Esophagus squamous epithelium (tissue), 5 donors: Measurements from ENCODE around the gene FOXP4. TPM values are rescaled to one million over a fixed set of nuclear protein-coding genes. Genes with fewer than 3 reads are reported as not detected.

Source experiments
- DNase-seq: peaks from one replicate; lab custom pipeline; 2025; lab: John Stamatoyannopoulos, UW
- H3K27ac ChIP-seq, 4 donors: fragments of 200-600 bp; sonication (generic); one replicate each; pipeline ENCODE4 v1.5.1; 2016 to 2019; ENCODE audit warnings: mild to moderate bottlenecking in 1 of 4
- H3K27me3 ChIP-seq, 4 donors: fragments of 200-600 bp; sonication (generic); 1 replicate in 3 of 4; 2 replicates in 1 of 4; pipeline versions ENCODE4 v1.5.1 to v1.6.0; 2017 to 2021; ENCODE audit warnings: antibody characterized with exemption in 1 of 4
- H3K36me3 ChIP-seq, 3 donors: fragments of 200-600 bp; sonication (generic); one replicate each; pipeline ENCODE4 v1.5.1; 2016 to 2019
- H3K4me1 ChIP-seq, 3 donors: fragments of 200-600 bp; sonication (generic); one replicate each; pipeline ENCODE4 v1.5.1; 2017 to 2019
- H3K4me3 ChIP-seq, 4 donors: fragments of 200-600 bp; sonication (generic); 1 replicate in 3 of 4; 2 replicates in 1 of 4; pipeline ENCODE4 v1.5.1; 2016 to 2019; ENCODE audit warnings: mild to moderate bottlenecking in 2 of 4, moderate library complexity in 1 of 4
- H3K9me3 ChIP-seq, 3 donors: fragments of 200-600 bp; sonication (generic); one replicate each; pipeline ENCODE4 v1.5.1; 2016 to 2019
- POLR2A ChIP-seq, 4 donors: fragments of 450-650 bp; IDR thresholded peaks; one replicate each; pipeline ENCODE4 v1.6.1; 2017; ENCODE audit warnings: antibody characterized with exemption in 4 of 4, mild to moderate bottlenecking in 4 of 4, moderate library complexity in 3 of 4
- WGBS, 2 donors: methylation state at CpG; one replicate each; pipeline ENCODE4 v1.1.5; 2018; 5-methylcytosine and 5-hydroxymethylcytosine counted together
- intact Hi-C: fragments of 100-400 bp; cut with DNase I; formaldehyde crosslinking; loops from one replicate; pipeline ENCODE4 v1.15.0; 2022
- total RNA-seq, 4 donors: library from RNA; depleted of rRNA; stranded (reverse); fragments of >200 nt; gene quantifications; one replicate each; pipeline ENCODE4 v1.1.0, GENCODE V29; 2016
- TF ChIP-seq, protein P1 (sequence below), 6 experiments: fragments of 450-650 bp in 4 of 6; fragments of 200-600 bp in 2 of 6; sonication (generic) in 2 of 6; IDR thresholded peaks; one replicate each; pipeline ENCODE4 v1.5.1; 2016 to 2019; ENCODE audit warnings: antibody characterized with exemption in 6 of 6, mild to moderate bottlenecking in 4 of 6, moderate library complexity in 4 of 6
- donor health status: DM: yes; HTN: yes; CAD: no.

FOXP4 gene
- total RNA-seq, 4 donors from 2014 or later, result 2.2 to 10.3 (median 6.8) TPM

DNA sequence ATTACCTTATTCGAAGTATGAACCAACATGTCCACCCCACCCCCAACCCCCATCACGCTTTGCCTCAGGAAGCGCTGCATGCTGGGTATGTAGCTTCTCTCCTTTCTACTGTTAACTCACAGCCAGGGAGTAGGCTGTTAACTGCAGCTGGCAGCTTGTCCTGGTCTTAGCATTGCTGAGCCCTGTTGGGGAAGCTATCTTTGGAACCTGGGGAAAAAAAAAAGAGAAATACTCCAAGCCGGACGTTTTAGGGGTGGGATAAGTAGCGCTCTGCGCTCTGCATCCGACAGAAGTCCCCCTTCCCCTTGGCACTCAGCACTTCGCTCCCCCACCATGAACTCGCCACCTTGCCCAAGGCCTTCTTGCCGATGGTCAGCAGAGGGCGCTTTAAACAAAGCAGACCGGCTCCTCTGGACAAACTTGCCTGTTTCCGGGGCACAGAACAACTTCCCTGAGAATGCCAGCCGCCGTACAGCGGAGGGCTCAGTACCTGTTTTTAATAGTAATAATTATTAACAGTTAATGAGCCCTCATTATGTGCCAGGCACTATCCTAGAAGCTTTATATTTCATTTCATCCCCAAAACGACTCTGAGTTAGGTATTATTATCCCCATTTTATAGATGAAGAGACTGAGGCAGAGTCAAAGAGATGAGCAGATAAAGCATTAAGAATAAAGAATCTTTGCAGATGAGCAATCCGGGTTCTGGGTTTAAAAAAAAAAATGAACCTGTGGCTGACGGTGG, 56.9 kb downstream of the FOXP4 start:
- Histone ChIP-seq H3K36me3 (peaks cover 0 to 17% (median 8%) of the 10 kb centered on the region in 3 donors), H3K9me3 (no peaks in the 10 kb centered on the region), H3K27ac (no peak overlapping the region), H3K27me3 (no peaks in the 10 kb centered on the region), H3K4me3 (peak overlapping the region in 1 of 4 donors; percentile 30), H3K4me1 (peaks cover 5 to 10% (median 8%) of the 10 kb centered on the region in 3 donors)
- TF ChIP-seq, protein P1, sequence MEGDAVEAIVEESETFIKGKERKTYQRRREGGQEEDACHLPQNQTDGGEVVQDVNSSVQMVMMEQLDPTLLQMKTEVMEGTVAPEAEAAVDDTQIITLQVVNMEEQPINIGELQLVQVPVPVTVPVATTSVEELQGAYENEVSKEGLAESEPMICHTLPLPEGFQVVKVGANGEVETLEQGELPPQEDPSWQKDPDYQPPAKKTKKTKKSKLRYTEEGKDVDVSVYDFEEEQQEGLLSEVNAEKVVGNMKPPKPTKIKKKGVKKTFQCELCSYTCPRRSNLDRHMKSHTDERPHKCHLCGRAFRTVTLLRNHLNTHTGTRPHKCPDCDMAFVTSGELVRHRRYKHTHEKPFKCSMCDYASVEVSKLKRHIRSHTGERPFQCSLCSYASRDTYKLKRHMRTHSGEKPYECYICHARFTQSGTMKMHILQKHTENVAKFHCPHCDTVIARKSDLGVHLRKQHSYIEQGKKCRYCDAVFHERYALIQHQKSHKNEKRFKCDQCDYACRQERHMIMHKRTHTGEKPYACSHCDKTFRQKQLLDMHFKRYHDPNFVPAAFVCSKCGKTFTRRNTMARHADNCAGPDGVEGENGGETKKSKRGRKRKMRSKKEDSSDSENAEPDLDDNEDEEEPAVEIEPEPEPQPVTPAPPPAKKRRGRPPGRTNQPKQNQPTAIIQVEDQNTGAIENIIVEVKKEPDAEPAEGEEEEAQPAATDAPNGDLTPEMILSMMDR (IDR thresholded peaks at IDR 0.05), result peak; percentile 81 to 91 (median 89)
- TF ChIP-seq POLR2A (IDR thresholded peaks at IDR 0.05), result no peak
- no peak for DNase-seq
- 5 to 6% methylated on average over 18 to 20 of the region's 20 CpGs for WGBS, 2 donors
- intact Hi-C loops, result loop anchor here (5.0 to 10.0 kb wide), 2 partner anchors 79 to 172 kb away; partner anchors contain the start of gene FRS3

DNA sequence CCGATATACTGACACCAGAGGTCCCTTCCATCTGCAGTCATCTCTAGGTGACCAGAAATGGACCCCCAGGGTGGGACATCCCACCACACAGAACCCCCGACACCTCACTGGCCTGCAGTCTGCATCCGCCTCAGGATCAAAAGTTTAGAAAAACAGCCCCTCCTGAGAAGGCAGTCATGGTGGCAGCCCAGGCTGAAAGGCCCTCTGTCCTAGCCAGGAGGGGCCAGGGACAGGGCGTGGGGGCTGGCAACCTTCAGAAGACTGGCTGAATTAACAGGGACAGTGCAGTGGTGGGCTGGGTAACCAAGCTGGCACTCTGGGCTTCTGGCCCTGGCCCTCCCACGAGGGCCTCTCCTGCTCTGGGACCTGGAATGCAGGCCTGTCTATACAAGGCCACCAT, 57.8 kb downstream of the FOXP4 start:
- 75 to 77% methylated on average over 2 to 3 of the region's 5 CpGs for WGBS, 2 donors
- no peak overlapping the region for H3K4me3 ChIP-seq
- no peak overlapping the region for H3K27ac ChIP-seq
- H3K4me1 ChIP-seq, result peaks cover 5 to 10% (median 8%) of the 10 kb centered on the region in 3 donors
- H3K36me3 ChIP-seq, result peaks cover 0 to 7% (median under 1%) of the 10 kb centered on the region in 3 donors
- no peaks in the 10 kb centered on the region for H3K9me3 ChIP-seq
- TF ChIP-seq, protein P1 (IDR thresholded peaks at IDR 0.05), result no peak
- no peak for TF ChIP-seq POLR2A (IDR thresholded peaks at IDR 0.05)
- no peaks in the 10 kb centered on the region for H3K27me3 ChIP-seq
- DNase-seq, result no peak
- intact Hi-C loops, result loop anchor here (5.0 to 10.0 kb wide), 2 partner anchors 78 to 171 kb away; partner anchors contain the start of gene FRS3

DNA sequence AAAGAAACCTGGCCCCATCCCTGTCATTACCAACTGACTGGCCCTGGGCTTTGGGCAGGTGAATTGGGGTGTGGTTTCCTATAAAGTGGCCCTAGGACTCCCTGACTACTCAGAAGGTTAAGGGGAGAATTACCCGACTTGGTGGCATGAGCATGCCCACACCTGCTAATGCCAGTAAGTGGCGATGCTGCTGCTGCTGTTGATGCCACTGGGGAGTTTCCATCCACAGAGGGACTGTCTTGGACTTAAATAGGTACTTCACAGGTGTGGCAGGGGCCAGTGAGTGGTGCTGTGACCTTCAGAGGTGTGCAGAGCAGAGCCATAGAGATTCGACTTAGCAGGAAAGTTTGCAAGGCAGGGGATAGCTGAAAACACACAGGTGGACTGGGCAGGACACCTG, 59.5 kb downstream of the FOXP4 start:
- H3K9me3 ChIP-seq, result no peaks in the 10 kb centered on the region
- H3K4me3 ChIP-seq, result no peak overlapping the region
- H3K36me3 ChIP-seq, result no peaks in the 10 kb centered on the region
- 44 to 60% methylated on average over 3 of the region's 3 CpGs for WGBS, 2 donors
- H3K27me3 ChIP-seq, result no peaks in the 10 kb centered on the region
- peaks cover 5 to 12% (median 8%) of the 10 kb centered on the region in 3 donors for H3K4me1 ChIP-seq
- no peak overlapping the region for H3K27ac ChIP-seq
- intact Hi-C loops, result loop anchor here (10.0 kb wide), 1 partner anchor 169 kb away; the partner anchor contains the start of gene FRS3
- no peak for TF ChIP-seq POLR2A (IDR thresholded peaks at IDR 0.05)
- TF ChIP-seq, protein P1 (IDR thresholded peaks at IDR 0.05), result peak in 1 of 6 experiments; percentile 7
- no peak for DNase-seq

DNA sequence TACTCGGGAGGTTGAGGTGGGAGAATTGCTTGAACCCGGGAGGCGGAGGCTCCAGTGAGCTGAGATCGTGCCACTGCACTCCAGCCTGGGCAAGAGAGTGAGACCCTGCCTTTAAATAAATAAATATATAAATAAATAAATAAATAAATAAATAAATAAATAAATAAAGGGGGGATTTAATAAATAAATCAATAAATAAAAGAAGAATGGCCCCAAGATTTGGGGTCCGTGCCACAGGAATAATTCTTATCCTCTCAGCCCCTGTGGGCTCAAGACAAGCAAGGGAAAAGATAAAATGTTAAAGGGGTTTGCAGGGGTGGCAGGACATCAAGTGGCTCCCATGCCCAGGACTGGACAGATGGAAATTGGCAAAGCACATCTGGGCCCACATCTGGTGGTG, 60.9 kb downstream of the FOXP4 start:
- H3K36me3 ChIP-seq, result no peaks in the 10 kb centered on the region
- H3K4me1 ChIP-seq, result peaks cover 5 to 16% (median 8%) of the 10 kb centered on the region in 3 donors
- no peaks in the 10 kb centered on the region for H3K9me3 ChIP-seq
- intact Hi-C loops, result loop anchor here (10.0 kb wide), 1 partner anchor 168 kb away; the partner anchor contains the start of gene FRS3
- H3K27ac ChIP-seq, result no peak overlapping the region
- no peaks in the 10 kb centered on the region for H3K27me3 ChIP-seq
- no peak for DNase-seq
- no peak overlapping the region for H3K4me3 ChIP-seq
- WGBS, 2 donors, result 99 to 100% methylated on average over 3 to 5 of the region's 5 CpGs
- TF ChIP-seq, protein P1 (IDR thresholded peaks at IDR 0.05), result no peak
- no peak for TF ChIP-seq POLR2A (IDR thresholded peaks at IDR 0.05)

DNA sequence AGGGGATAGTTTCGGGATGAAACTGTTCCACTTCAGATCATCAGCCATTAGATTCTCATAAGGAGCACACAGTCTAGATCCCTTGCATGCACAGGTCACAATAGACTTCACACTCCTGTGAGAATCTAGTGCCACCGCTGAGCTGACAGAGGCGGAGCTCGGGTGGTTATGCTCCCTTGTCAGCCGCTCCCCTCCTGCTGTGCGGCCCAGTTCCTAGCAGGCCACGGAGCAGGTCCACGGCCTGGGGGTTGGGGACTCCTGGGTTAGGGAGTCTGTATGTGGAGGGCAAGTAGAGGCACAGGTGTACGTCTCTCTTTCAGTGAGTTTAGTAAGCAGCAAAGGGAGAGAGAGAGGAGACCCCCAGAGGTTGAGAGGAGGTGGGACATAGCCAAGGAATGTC, 61.6 kb downstream of the FOXP4 start:
- H3K27me3 ChIP-seq, result no peaks in the 10 kb centered on the region
- no peaks in the 10 kb centered on the region for H3K36me3 ChIP-seq
- H3K9me3 ChIP-seq, result no peaks in the 10 kb centered on the region
- H3K27ac ChIP-seq, result no peak overlapping the region
- DNase-seq, result no peak
- 71 to 76% methylated on average over 2 to 4 of the region's 9 CpGs for WGBS, 2 donors
- H3K4me3 ChIP-seq, result no peak overlapping the region
- intact Hi-C loops, result loop anchor here (10.0 kb wide), 1 partner anchor 167 kb away; the partner anchor contains the start of gene FRS3
- peaks cover 5 to 14% (median 8%) of the 10 kb centered on the region in 3 donors for H3K4me1 ChIP-seq
- TF ChIP-seq, protein P1 (IDR thresholded peaks at IDR 0.05), result no peak
- TF ChIP-seq POLR2A (IDR thresholded peaks at IDR 0.05), result no peak
